Stomach (tissue), 9 donors: ENCODE results near the gene TOMM5. TPM values are rescaled to one million over a fixed set of nuclear protein-coding genes. Genes with fewer than 3 reads are reported as not detected.

Experiments
- DNase-seq, 2 donors: peaks; one replicate each; pipeline versions ENCODE4 v3.0.0 to v3.0.0-alpha.2; 2013 to 2019
- H3K27ac ChIP-seq, 5 donors: fragments of 200-600 bp in 4 of 5; sonication (generic) in 4 of 5; one replicate each; pipeline ENCODE4 v1.5.1; 2013 to 2019; ENCODE audit warnings: mild to moderate bottlenecking in 1 of 5, moderate library complexity in 1 of 5
- H3K27me3 ChIP-seq, 3 donors: fragments of 200-600 bp; sonication (generic); one replicate each; pipeline ENCODE4 v1.5.1; 2017 to 2019; ENCODE audit warnings: mixed run types in 1 of 3
- H3K36me3 ChIP-seq, 4 donors: fragments of 200-600 bp; sonication (generic); 1 replicate in 3 of 4; 2 replicates in 1 of 4; pipeline ENCODE4 v1.5.1; 2016 to 2019
- H3K4me1 ChIP-seq, 4 donors: fragments of 200-600 bp; sonication (generic); one replicate each; pipeline ENCODE4 v1.5.1; 2016 to 2019
- H3K4me3 ChIP-seq, 4 donors: fragments of 200-600 bp; sonication (generic) in 3 of 4; one replicate each; pipeline ENCODE4 v1.5.1; 2016 to 2019; ENCODE audit warnings: mild to moderate bottlenecking in 1 of 4
- H3K9me3 ChIP-seq, 4 donors: fragments of 200-600 bp; sonication (generic); one replicate each; pipeline ENCODE4 v1.5.1; 2016 to 2019
- CTCF ChIP-seq, 7 experiments: fragments of 450-650 bp in 4 of 7; fragments of 200-600 bp in 3 of 7; sonication (generic) in 3 of 7; IDR thresholded peaks; one replicate each; pipeline ENCODE4 v1.5.1; 2016 to 2019; ENCODE audit warnings: antibody characterized with exemption in 7 of 7, control low read depth in 2 of 7, mild to moderate bottlenecking in 1 of 7
- EP300 ChIP-seq: sonication (generic); formaldehyde crosslinking; IDR thresholded peaks from one replicate; pipeline ENCODE4 v1.6.1; 2017; ENCODE audit warnings: antibody characterized with exemption
- POLR2A ChIP-seq, 4 donors: fragments of 450-650 bp; IDR thresholded peaks; one replicate each; pipeline ENCODE4 v1.6.1; 2016; ENCODE audit warnings: antibody characterized with exemption in 4 of 4, control low read depth in 2 of 4, mild to moderate bottlenecking in 1 of 4, moderate library complexity in 1 of 4
- POLR2AphosphoS5 ChIP-seq, 3 donors: sonication (generic); formaldehyde crosslinking; IDR thresholded peaks; one replicate each; pipeline ENCODE4 v1.6.1; 2016; ENCODE audit warnings: antibody characterized with exemption in 3 of 3
- WGBS, 5 donors: extraction: QIAGEN DNeasy Blood & Tissue Kit in 3 of 5; methylation state at CpG; one replicate each; pipeline versions ENCODE4 v1.1.5 to v1.1.7; 2013 to 2018; 5-methylcytosine and 5-hydroxymethylcytosine counted together
- intact Hi-C: fragments of 100-400 bp; cut with DNase I; formaldehyde crosslinking; loops from one replicate; pipeline ENCODE4 v1.15.1; 2023; ENCODE audit warnings: low total_unique reads
- polyA plus RNA-seq, 3 donors: library from polyadenylated mRNA; stranded (reverse); fragments of 200-250 nt; gene quantifications; one replicate each; pipeline ENCODE4 v1.2.3, GENCODE V29; 2013
- total RNA-seq, 5 donors: library from RNA; depleted of rRNA; stranded (reverse); fragments of >200 nt; gene quantifications; one replicate each; pipeline versions ENCODE4 v1.1.0 to v1.2.3, GENCODE V29; 2014 to 2016
- donor health status: healthy with polysubstance abuse.
- donor health status: Bipolar disorder and iron deficiency.
- donor health status: healthy.

TOMM5 gene
- total and polyA plus RNA-seq, 8 donors, result 29.3 to 173 (median 113) TPM

DNA sequence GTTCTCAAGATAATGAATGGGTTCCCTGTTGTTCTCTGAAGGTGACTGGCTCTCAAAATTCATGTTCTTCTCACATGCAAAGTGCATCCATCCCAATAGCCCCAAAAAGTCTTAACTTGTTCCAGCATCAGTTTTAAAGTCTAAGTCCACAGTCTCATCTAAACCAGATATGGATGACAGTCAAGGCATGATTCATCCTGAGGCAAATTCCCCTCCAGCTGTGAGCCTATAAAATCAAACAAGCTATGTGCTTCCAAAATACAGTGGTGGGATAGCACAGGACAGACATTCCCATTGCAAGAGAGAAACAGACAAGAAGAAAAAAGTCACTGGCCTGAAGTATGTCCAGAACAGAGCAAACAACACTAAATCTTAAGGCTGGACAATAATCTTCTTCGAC is 41.6 kb downstream of the TOMM5 start:
- no peaks in the 10 kb centered on the region for H3K27me3 ChIP-seq
- no peak overlapping the region for H3K4me3 ChIP-seq
- intact Hi-C loops, result no loop called here
- no peaks in the 10 kb centered on the region for H3K9me3 ChIP-seq
- no peak overlapping the region for H3K27ac ChIP-seq
- TF ChIP-seq CTCF (IDR thresholded peaks at IDR 0.05) (no peak), POLR2A (IDR thresholded peaks at IDR 0.05) (no peak), POLR2AphosphoS5 (IDR thresholded peaks at IDR 0.05) (no peak), EP300 (no peak)
- H3K4me1 ChIP-seq, result no peaks in the 10 kb centered on the region
- no peaks in the 10 kb centered on the region for H3K36me3 ChIP-seq
- WGBS, 5 donors, result 56 to 80% (median 72%) methylated on average over 1 of the region's 1 CpG
- no peak for DNase-seq

- no peaks in the 10 kb centered on the region for H3K27me3 ChIP-seq
- no peaks in the 10 kb centered on the region for H3K4me1 ChIP-seq
- no peaks in the 10 kb centered on the region for H3K9me3 ChIP-seq
- DNase-seq, result no peak
- TF ChIP-seq POLR2AphosphoS5 (IDR thresholded peaks at IDR 0.05), result no peak
- TF ChIP-seq CTCF (IDR thresholded peaks at IDR 0.05), result no peak
- no peak for TF ChIP-seq EP300
- TF ChIP-seq POLR2A (IDR thresholded peaks at IDR 0.05), result no peak
- no peaks in the 10 kb centered on the region for H3K36me3 ChIP-seq
- intact Hi-C loops, result no loop called here
- H3K27ac ChIP-seq, result no peak overlapping the region
- no peak overlapping the region for H3K4me3 ChIP-seq
These were observed 42.9 kb downstream of the TOMM5 start for GRCh38 chr9:37549527-37549926.

DNA sequence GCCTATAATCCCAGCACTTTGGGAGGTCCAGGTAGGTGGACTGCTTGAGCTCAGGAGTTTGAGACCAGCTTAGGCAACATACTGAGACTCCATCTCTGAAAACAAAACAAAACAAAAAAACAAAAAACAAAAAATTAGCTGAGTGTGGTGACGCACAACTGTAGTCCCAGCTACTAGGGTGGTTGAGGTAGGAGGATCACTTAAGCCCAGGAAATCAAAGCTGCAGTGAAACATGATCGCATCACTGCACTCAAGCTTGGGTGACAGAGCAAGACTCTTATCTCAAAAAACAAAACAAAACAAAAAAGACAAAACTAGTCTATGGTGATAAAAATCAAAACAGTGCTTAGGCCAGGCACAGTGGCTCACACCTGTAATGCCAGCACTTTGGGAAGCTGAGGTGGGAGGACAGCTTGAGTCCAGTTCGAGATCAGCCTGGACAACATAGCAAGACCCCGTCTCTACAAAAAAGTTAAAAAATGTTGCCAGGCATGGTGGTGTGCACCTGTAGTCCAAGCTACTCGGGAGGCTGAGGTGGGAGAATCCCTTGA is 45.0 kb downstream of the TOMM5 start:
- Histone ChIP-seq H3K36me3 (no peaks in the 10 kb centered on the region), H3K4me1 (no peaks in the 10 kb centered on the region), H3K9me3 (no peaks in the 10 kb centered on the region), H3K27ac (no peak overlapping the region), H3K27me3 (no peaks in the 10 kb centered on the region), H3K4me3 (no peak overlapping the region)
- TF ChIP-seq POLR2AphosphoS5 (IDR thresholded peaks at IDR 0.05), result no peak
- TF ChIP-seq EP300, result no peak
- no peak for TF ChIP-seq POLR2A (IDR thresholded peaks at IDR 0.05)
- TF ChIP-seq CTCF (IDR thresholded peaks at IDR 0.05), result no peak
- intact Hi-C loops, result no loop called here
- 87 to 96% (median 96%) methylated on average over 5 of the region's 5 CpGs for WGBS, 5 donors
- no peak for DNase-seq

DNA sequence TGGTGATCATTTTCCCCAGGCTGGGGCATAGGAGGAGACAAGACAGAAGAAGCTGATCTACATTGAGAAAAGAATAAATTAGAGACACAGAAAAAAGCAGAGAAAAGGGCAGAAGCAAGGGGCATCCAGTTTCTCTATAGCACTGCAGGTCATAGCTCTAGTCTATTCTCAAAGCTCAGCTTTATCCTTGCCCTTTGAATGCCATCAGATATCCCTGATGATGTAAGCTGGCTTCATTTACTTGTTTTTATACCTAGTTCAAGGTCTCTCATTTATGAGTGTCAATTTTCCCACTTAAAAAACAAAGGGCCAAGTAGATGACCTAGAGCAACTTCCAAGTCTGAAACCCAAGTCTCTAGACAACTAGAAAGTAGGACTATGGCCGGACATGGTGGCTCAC is 48.9 kb downstream of the TOMM5 start:
- no peak overlapping the region for H3K4me3 ChIP-seq
- no peak overlapping the region for H3K27ac ChIP-seq
- H3K36me3 ChIP-seq, result peaks cover 0 to 29% (median 16%) of the 10 kb centered on the region in 4 donors
- TF ChIP-seq CTCF (IDR thresholded peaks at IDR 0.05), result no peak
- TF ChIP-seq POLR2A (IDR thresholded peaks at IDR 0.05), result no peak
- no peak for TF ChIP-seq POLR2AphosphoS5 (IDR thresholded peaks at IDR 0.05)
- TF ChIP-seq EP300, result no peak
- 89 to 100% (median 98%) methylated on average over 1 of the region's 1 CpG for WGBS, 5 donors
- no peak for DNase-seq
- H3K9me3 ChIP-seq, result no peaks in the 10 kb centered on the region
- no peaks in the 10 kb centered on the region for H3K27me3 ChIP-seq
- H3K4me1 ChIP-seq, result peaks cover 0 to 11% (median 7%) of the 10 kb centered on the region in 4 donors
- intact Hi-C loops, result no loop called here
